ENCODE data around the gene PAM16.

DNA sequence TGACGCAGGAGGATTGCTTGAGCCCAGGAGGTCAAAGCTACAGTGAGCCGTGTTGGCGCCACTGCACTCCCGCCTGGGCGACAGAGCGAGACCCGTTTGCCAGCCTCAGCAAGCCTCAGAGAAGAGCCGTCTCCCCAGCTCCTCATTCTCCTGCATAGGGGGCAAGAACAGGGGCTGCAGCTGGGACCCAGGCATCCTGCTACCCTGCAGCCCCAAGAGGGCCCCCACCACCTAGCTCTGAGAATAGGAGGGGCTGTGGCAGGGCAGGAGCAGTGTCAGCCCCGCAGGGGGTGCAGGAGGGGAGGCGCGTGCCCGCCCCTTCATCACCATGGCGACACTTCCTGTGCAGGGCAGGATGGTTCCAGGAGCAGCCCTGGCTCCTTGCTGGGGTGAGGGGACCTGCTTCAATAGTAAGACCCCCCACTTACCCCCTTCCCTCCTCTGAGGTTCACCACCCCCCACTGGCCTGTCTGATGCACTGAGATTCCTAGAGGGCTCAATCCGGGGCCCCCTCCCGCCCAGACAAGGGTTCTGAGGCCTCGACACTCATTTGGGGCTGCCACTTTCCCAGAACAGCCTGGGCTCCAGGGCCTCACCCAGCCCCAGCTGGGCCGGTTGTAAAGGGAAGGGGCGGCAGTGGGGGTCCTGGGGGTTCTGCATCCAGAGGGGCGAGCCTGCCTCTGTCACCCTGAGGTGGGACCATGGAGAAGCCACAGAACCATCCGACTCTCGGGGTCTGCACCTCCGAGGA lies 40.7 kb upstream of the PAM16 start:
- TF ChIP-seq, protein P1, sequence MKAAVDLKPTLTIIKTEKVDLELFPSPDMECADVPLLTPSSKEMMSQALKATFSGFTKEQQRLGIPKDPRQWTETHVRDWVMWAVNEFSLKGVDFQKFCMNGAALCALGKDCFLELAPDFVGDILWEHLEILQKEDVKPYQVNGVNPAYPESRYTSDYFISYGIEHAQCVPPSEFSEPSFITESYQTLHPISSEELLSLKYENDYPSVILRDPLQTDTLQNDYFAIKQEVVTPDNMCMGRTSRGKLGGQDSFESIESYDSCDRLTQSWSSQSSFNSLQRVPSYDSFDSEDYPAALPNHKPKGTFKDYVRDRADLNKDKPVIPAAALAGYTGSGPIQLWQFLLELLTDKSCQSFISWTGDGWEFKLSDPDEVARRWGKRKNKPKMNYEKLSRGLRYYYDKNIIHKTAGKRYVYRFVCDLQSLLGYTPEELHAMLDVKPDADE (conservative IDR thresholded peaks at IDR 0.05; ENCODE audit: control insufficient read depth, low read depth, low read length): no peak
- TF ChIP-seq MAFK (IDR thresholded peaks at IDR 0.05; ENCODE audit: low read length) (no peak), ZNF232 (CRISPR knock-in tag; IDR thresholded peaks at IDR 0.05) (no peak), POLR2AphosphoS5 (IDR thresholded peaks at IDR 0.05; ENCODE audit: control insufficient read depth, insufficient read depth, low read depth, low read length) (no peak), FOSL1 (tag; conservative IDR thresholded peaks at IDR 0.05) (no peak), EZH2 (IDR thresholded peaks at IDR 0.05; ENCODE audit: borderline replicate concordance, low read depth, low read length) (no peak)
- TF ChIP-seq, protein P2, sequence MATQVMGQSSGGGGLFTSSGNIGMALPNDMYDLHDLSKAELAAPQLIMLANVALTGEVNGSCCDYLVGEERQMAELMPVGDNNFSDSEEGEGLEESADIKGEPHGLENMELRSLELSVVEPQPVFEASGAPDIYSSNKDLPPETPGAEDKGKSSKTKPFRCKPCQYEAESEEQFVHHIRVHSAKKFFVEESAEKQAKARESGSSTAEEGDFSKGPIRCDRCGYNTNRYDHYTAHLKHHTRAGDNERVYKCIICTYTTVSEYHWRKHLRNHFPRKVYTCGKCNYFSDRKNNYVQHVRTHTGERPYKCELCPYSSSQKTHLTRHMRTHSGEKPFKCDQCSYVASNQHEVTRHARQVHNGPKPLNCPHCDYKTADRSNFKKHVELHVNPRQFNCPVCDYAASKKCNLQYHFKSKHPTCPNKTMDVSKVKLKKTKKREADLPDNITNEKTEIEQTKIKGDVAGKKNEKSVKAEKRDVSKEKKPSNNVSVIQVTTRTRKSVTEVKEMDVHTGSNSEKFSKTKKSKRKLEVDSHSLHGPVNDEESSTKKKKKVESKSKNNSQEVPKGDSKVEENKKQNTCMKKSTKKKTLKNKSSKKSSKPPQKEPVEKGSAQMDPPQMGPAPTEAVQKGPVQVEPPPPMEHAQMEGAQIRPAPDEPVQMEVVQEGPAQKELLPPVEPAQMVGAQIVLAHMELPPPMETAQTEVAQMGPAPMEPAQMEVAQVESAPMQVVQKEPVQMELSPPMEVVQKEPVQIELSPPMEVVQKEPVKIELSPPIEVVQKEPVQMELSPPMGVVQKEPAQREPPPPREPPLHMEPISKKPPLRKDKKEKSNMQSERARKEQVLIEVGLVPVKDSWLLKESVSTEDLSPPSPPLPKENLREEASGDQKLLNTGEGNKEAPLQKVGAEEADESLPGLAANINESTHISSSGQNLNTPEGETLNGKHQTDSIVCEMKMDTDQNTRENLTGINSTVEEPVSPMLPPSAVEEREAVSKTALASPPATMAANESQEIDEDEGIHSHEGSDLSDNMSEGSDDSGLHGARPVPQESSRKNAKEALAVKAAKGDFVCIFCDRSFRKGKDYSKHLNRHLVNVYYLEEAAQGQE (IDR thresholded peaks at IDR 0.05; ENCODE audit: borderline replicate concordance): no peak
- TF ChIP-seq, protein P2 (CRISPR knock-in tag; IDR thresholded peaks at IDR 0.05; ENCODE audit: low read depth): no peak
- TF ChIP-seq, protein P3, sequence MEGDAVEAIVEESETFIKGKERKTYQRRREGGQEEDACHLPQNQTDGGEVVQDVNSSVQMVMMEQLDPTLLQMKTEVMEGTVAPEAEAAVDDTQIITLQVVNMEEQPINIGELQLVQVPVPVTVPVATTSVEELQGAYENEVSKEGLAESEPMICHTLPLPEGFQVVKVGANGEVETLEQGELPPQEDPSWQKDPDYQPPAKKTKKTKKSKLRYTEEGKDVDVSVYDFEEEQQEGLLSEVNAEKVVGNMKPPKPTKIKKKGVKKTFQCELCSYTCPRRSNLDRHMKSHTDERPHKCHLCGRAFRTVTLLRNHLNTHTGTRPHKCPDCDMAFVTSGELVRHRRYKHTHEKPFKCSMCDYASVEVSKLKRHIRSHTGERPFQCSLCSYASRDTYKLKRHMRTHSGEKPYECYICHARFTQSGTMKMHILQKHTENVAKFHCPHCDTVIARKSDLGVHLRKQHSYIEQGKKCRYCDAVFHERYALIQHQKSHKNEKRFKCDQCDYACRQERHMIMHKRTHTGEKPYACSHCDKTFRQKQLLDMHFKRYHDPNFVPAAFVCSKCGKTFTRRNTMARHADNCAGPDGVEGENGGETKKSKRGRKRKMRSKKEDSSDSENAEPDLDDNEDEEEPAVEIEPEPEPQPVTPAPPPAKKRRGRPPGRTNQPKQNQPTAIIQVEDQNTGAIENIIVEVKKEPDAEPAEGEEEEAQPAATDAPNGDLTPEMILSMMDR (IDR thresholded peaks at IDR 0.05 in 2 of 3, conservative IDR thresholded peaks at IDR 0.05 in 1 of 3; ENCODE audit: insufficient read depth in 2 of 3, low read depth in 1 of 3, low read length in 3 of 3): no peak
- TF ChIP-seq, protein P4, sequence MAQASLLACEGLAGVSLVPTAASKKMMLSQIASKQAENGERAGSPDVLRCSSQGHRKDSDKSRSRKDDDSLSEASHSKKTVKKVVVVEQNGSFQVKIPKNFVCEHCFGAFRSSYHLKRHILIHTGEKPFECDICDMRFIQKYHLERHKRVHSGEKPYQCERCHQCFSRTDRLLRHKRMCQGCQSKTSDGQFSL (CRISPR knock-in tag; IDR thresholded peaks at IDR 0.05): no peak
- TF ChIP-seq, protein P4 (tag; IDR thresholded peaks at IDR 0.05): no peak
- TF ChIP-seq, protein P5, sequence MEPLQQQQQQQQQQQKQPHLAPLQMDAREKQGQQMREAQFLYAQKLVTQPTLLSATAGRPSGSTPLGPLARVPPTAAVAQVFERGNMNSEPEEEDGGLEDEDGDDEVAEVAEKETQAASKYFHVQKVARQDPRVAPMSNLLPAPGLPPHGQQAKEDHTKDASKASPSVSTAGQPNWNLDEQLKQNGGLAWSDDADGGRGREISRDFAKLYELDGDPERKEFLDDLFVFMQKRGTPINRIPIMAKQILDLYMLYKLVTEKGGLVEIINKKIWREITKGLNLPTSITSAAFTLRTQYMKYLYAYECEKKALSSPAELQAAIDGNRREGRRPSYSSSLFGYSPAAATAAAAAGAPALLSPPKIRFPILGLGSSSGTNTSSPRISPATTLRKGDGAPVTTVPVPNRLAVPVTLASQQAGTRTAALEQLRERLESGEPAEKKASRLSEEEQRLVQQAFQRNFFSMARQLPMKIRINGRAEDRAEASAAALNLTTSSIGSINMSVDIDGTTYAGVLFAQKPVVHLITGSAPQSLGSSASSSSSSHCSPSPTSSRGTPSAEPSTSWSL (CRISPR knock-in tag; IDR thresholded peaks at IDR 0.05; ENCODE audit: borderline replicate concordance): no peak

All from K562 (cell line).